Embryonic facial prominence (tissue), 1 donor: ENCODE measurements around the gene PURA.
"Not testable (repeated sequence)": the region's sequence is repeated elsewhere in the genome, so short reads cannot be mapped to it uniquely, and the experiment has no call there.

Experiments
- DNase-seq: peaks from one replicate; pipeline ENCODE4 v3.0.0-alpha.2; 2016; ENCODE audit errors: extremely low spot score

The PURA gene

GRCh38 chr5:140135127-140135526 lies 21.2 kb downstream of the PURA start:
- DNase-seq = no peak

GRCh38 chr5:140136624-140137023 lies 22.7 kb downstream of the PURA start:
- no peak for DNase-seq

- no peak for DNase-seq
Measured at GRCh38 chr5:140140435-140140834, 26.5 kb downstream of the PURA start.

- DNase-seq = no peak
Measured at GRCh38 chr5:140141241-140141640, 27.3 kb downstream of the PURA start.

GRCh38 chr5:140142246-140142645 lies 28.3 kb downstream of the PURA start:
- no peak for DNase-seq

- no peak for DNase-seq
Measured at GRCh38 chr5:140142856-140143255, 28.9 kb downstream of the PURA start.

- no peak for DNase-seq
Measured at GRCh38 chr5:140143521-140144258, 29.8 kb downstream of the PURA start.

- DNase-seq = no peak
Measured at GRCh38 chr5:140145256-140145655, 31.3 kb downstream of the PURA start.

- no peak for DNase-seq
Measured at GRCh38 chr5:140145818-140146522, 32.1 kb downstream of the PURA start.

- no peak for DNase-seq
Measured at GRCh38 chr5:140146523-140146842, 32.6 kb downstream of the PURA start.

GRCh38 chr5:140147460-140147859 lies 33.6 kb downstream of the PURA start:
- no peak for DNase-seq

- no peak for DNase-seq
Measured at GRCh38 chr5:140148508-140148907, 34.6 kb downstream of the PURA start.

GRCh38 chr5:140150201-140150600 lies 36.3 kb downstream of the PURA start:
- DNase-seq = no peak

- no peak for DNase-seq
Measured at GRCh38 chr5:140151144-140152021, 37.5 kb downstream of the PURA start.

- DNase-seq = no peak
Measured at GRCh38 chr5:140152022-140152999, 38.4 kb downstream of the PURA start.

GRCh38 chr5:140153255-140153654 lies 39.3 kb downstream of the PURA start:
- DNase-seq = no peak

GRCh38 chr5:140153905-140154304 lies 40.0 kb downstream of the PURA start:
- DNase-seq = no peak

- not testable (repeated sequence) for DNase-seq
Measured at GRCh38 chr5:140154710-140155381, 40.9 kb downstream of the PURA start.

- DNase-seq = peak; percentile 51
Measured at GRCh38 chr5:140157032-140157781, 43.3 kb downstream of the PURA start.
